NCI-H82 treated with DMSO at 0.1 percent for 48 hours (cell line): ENCODE measurements around the gene CDH23.
A peak's percentile ranks its signal among the peaks of the same experiment; 100 is the strongest.

ENCODE experiments used
- DNase-seq: peaks from one replicate; lab custom pipeline; 2025; ENCODE audit not compliant: unreplicated experiment; lab: John Stamatoyannopoulos, UW

Gene CDH23

GRCh38 chr10:71818674-71819260, 422.0 kb downstream of the CDH23 start:
- DNase-seq = no peak

DNA sequence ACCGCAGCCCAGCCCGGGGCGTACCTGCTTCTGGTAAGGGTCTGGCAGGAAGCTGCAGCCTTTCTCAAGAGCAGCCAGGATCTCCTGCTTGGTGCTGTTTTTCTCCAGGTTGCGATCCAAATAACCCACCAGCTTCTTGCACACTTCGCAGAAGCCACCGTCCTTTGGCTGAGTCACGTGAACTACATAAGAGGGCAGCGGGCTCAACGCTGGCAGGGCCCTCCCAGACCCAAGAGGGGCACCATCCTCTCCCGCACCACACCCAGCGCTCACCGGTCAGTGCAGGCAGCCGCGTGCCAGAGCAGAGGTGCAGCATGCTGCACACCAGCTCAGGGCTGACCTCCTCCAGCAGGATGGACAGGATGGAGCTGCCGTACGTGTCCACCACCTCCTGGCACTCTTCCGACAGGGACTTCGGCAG, 422.7 kb downstream of the CDH23 start:
- no peak for DNase-seq

GRCh38 chr10:71819985-71820384, 423.3 kb downstream of the CDH23 start:
- no peak for DNase-seq

DNA sequence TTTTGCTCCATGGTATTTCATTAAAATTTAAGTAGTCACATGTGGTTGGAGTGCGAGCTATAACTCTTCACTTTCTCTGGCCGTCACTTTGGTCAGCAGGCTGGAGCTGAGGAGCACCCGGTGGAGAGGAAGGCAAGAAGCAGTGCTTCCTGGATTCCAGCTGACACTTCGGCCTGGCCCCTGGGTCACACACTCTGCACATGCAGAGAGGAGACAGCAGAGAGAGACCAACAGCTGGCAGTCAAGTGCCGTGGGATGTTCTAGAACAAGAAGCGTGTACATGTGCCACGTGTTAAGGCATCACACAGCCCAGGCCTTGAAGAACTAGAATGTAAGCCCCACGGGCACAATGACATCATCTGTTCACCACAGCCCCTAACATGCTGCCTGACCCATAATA, 424.2 kb downstream of the CDH23 start:
- no peak for DNase-seq

DNA sequence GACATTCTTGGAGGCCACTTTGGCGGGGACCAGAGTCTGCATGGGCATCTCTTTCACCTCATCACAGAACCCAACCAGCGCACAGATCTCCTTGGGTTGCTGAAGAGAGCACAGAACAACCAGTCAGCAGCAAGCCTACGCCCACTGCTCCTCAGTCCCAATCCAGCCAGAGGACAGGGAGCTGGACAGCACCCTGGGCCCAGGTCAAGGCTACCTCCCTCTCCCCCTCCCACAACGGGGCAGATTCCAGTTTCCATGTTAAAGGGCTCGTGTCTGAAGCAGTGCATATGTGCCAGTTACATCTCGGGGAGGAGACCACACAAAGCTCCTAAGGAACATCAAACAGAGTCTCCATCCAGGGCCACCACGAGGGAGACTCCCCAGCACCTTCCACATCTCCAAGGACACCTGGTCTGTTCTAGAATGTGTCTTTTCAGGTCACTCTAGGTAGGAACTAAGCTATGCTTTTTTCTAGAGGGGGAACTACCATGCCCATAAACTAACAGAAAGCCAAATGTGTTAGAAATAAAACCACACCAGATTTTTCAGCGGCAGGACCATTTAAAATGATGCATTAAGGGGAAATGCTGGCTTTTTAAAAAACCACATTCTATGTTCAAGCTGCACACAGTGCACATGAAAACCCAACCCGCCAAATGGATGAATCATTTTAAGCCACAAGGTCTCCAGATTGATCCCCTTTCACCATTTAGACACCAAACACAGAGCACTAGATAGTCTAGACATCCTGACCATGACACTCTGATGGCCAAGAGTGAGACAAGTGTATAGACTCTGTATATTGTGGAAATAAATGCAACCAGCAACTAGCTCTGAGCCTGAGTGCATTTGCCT, 425.4 kb downstream of the CDH23 start:
- DNase-seq = no peak

GRCh38 chr10:71823356-71823755, 426.6 kb downstream of the CDH23 start:
- DNase-seq = no peak

DNA sequence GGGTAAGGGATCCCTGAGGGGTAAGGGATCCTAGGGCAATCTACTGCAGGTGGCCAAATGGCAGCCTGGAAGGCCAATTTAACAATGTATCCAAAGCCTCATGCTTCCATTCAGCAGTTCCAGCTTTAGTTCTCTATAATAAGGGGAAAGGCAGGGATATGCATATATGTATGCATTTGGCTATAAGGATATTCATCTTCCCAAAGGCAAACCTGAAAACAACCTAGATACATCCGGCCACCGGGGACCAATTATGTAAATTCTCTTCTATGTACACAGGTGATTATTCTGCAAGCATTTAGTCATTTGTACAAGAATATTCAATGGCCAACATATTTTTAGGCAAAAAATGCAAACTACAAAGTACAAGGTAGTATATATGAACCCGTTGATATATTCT, 427.6 kb downstream of the CDH23 start:
- no peak for DNase-seq

DNA sequence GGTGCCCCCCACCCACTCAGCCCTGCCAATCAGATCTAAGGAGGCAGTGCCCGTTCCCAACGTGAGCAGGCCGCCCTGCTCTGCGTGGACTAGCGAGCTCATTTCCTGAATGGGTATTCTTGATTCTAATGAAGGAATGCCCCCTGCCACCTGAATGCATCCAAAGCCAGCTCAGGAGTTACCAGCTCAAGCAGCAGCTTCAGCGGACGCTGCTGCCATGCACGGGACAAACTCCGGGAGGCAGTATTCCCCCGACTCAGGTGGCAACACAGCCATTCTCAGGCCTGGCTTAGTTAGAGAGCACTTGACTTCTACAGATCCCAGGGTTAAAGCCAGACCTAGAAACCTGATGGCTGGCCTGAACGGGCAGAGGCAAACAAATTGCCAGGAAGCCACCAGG, 428.5 kb downstream of the CDH23 start:
- DNase-seq = no peak

GRCh38 chr10:71827852-71828251, 431.1 kb downstream of the CDH23 start:
- no peak for DNase-seq

DNA sequence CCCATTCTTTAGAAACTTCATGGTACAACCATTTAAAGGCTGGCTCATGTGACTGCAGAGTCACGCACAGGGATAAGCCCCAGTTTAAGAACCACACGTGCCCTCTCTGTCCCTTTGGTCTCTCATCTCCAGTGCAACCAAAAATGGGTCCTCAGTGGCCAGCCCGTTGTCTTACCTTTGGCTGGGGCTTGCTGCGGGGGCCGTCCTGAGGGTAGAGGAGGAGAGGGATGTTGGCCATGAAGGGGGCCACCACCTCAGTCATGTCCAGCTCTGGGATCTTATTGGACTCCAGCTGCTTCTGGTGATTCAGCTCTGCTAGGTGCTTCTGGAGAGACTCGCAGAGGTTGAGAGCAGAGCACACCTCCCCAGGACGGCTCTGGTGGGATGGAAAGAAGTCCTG, 432.0 kb downstream of the CDH23 start:
- no peak for DNase-seq

DNA sequence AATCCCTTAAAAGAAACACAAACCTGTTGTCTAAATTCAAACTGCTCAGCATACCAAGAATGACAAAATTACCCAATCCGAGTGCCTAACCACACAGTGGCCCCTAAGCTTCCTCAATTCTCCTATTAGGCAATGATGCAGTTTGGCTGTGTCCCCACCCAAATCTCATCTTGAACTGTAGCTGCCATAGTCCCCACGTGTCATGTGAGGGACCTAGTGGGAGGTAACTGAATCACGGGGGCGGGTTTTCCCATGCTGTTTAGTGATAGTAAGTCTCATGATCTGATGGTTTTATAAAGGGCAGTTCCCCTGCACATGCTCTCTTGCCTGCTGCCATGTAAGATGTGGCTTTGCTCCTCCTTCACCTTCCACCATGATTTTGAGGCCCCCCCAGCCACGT, 432.5 kb downstream of the CDH23 start:
- no peak for DNase-seq

GRCh38 chr10:71829896-71830295, 433.2 kb downstream of the CDH23 start:
- no peak for DNase-seq

- no peak for DNase-seq
Observed at GRCh38 chr10:71830726-71831125, 434.0 kb downstream of the CDH23 start.

GRCh38 chr10:71831646-71832552, 435.2 kb downstream of the CDH23 start:
- DNase-seq = no peak

- no peak for DNase-seq
Observed at GRCh38 chr10:71832967-71833366, 436.2 kb downstream of the CDH23 start.

- DNase-seq = no peak
Observed at GRCh38 chr10:71833451-71834342, 437.0 kb downstream of the CDH23 start.

GRCh38 chr10:71834343-71834674, 437.6 kb downstream of the CDH23 start:
- DNase-seq = no peak

DNA sequence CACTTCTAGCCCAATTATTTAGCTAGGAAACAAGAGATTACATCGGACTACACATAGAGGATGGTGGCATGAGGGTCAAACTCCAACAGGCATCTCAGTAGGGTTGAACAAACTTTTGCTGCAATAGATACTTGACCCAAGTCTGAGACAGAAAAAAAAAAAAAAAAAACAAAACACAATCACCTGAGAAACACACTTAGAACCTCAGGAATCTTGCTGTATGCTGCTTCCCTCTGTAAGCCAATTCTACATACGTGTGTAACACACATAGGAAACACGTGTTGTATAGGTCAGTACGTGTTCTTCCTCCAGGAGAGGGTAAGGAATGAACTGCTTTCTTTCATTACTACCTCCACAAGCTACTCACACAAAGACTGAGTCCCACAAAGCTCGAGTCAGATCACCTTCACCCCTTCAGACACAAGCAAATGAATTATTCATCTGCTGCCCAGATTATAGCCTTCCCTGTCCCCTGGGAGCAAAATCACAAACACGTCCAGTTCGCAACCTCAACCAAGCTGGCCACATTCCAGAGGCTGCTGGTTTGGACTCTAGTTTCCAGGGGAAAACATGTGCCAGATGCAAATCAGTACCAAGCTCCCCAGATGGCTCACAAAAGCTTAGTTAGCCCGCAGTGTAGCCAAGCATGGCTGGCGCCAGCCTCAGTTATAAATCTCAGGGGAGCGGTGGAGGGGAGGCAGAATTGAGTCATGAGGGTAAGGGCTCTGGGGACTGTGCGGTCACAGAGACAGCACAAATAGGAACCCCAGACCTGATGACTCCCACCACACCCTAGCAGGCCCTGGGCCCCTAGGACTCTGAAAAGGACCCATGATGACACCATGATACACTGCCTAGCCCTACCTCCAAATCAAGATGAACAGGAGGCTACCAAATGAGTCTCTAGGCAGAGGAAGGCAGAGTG, 439.2 kb downstream of the CDH23 start:
- peak; percentile 90 for DNase-seq

- no peak for DNase-seq
Observed at GRCh38 chr10:71836596-71836974, 439.9 kb downstream of the CDH23 start.
